A204.1 (cell line): Measurements from ENCODE around the gene GMDS.

Source experiments
- FAIRE-seq: peaks from 2 replicates; lab custom pipeline; 2012; peaks lifted over from hg19 to GRCh38; lab: Jason Lieb, UNC

Gene GMDS

DNA sequence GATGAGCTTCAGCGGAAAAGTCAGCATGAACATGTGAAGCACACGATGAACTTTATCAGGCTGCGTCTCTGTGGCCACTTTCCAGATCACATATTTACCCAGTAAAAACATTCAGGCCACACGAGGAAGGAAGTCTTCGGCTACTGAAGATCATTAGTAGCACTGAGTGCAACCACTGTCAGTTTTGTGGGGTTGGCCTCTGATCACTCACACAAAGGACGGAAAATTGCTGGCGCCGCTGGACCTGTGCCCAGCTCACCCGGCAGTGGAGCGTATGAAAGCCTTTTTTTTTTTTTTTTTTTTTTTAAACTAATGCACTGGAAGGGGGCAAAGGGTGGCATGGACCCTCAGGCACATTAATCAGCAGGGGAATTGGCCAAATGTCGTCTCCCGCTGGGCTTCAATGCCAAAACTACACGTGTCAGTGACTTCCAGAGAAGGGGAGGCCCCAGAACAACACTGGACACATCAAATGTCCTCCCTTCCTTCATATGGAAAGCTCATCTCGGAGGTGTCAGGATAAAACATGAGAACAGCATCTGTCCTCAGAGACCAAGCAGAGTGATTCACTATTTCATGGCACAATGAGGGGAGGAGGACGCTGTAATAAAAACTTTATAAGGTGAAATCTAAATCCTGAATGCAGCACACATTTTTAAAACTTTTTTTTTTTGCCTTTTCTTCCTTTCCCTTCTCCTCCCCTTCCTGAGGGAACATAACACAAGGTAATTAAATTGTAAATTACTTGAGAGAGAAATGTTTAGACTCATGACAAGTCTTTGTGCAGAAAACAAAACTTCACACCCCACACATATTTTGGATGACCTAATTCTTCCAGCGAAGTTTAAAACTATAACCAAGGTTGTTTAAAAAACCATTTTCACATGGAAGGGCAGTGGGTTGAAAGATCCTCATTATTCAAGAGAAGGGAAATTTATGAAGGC is 412.3 kb downstream of the GMDS start:
- no peak for FAIRE-seq

DNA sequence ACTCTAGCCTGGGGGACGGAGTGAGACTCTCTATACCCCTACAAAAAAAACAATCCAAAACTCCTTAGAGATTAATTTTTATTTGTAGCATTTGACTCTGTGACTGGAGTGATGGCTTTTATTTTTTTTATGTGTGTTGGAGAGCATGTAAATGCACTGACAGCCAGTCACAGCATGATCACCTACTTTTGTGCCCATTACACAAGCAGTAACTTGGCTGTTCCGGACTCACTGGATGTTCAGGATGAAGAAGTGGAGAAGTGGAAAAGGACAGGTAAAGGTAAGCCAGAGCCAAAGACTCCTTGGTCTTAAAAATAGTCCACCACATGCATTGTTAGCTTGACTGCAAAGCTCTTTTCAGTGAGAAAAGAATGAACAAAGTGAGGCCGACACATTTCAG is 413.0 kb downstream of the GMDS start:
- FAIRE-seq: no peak

- FAIRE-seq: no peak
These were observed 417.2 kb downstream of the GMDS start for GRCh38 chr6:1827984-1828793.

GRCh38 chr6:1825926-1826325 is 419.5 kb downstream of the GMDS start:
- FAIRE-seq: no peak

- FAIRE-seq: no peak
These were observed 420.1 kb downstream of the GMDS start for GRCh38 chr6:1825277-1825676.

GRCh38 chr6:1821513-1822183 is 423.8 kb downstream of the GMDS start:
- FAIRE-seq: no peak

DNA sequence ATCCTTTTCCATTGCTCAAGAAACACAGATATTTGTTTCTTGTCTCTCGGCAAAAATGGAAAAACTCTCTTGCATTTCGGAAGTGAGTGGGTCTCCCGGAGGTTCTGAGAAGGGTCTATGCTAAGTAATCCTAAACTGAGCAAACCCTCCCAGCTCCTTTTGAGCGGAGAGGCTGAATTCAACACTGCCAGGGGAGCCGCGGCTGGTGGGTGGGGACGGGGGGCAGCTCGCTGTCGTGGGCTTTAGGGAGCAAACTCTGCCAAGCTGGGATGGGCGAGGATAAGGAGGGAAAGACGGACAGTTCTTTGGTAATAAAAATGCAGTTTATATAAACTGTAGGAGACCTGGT is 424.3 kb downstream of the GMDS start:
- no peak for FAIRE-seq

DNA sequence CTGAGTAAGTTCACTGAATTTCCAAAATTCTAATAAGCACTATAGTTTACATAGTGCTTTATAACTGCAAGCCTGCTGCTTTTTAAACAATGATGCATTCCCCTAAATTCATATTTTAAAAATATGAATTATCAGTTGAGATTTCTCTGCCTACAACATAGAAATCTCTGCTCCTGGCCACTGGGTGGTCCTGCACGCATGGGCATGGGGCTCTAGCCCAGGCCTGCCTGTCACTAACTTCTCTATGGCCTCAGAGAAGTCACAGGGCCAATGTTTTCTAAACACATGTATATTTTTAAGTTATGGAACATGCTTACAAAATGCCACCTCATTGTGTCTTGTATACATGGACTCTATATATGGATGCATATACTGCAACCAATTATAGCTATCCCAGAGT is 424.7 kb downstream of the GMDS start:
- FAIRE-seq: no peak

GRCh38 chr6:1820165-1820564 is 425.2 kb downstream of the GMDS start:
- peak; percentile 96 for FAIRE-seq

GRCh38 chr6:1819007-1819406 is 426.4 kb downstream of the GMDS start:
- no peak for FAIRE-seq

DNA sequence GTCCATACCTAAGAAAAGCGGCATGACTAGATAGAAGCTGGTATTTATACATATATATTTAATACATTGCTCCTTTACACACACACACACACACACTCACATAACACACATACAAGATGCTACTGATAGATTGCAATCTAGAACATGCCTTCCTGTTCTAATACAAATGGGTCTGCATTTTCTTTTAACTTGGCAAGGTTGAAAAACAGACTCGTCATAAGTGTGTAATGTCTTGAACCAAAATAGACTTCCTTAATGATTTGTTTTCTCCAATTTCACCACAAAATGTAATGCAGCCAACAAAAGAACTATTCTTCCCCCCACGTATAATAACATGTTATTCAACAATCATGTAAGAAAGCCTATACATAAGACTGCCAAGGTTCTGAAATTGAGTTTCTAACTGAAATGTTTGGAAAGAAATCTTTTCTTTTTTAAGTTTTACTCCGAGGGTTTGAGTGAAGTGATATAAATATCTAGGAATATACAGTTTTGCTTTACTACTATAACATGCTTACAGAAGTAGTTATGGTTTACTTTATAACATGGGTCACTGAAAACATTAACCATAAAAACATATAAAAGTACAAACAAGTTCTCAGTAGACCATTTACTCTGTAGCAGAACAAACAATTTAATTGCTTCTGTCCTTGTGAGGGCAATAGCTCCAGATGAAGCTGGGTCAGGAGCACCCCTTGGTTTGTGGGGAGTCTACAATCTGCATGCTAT is 428.2 kb downstream of the GMDS start:
- peak; percentile 76 for FAIRE-seq

GRCh38 chr6:1815827-1816452 is 429.5 kb downstream of the GMDS start:
- no peak for FAIRE-seq

- no peak for FAIRE-seq
These were observed 431.1 kb downstream of the GMDS start for GRCh38 chr6:1814279-1814678.

- FAIRE-seq: no peak
These were observed 432.9 kb downstream of the GMDS start for GRCh38 chr6:1812487-1812886.

DNA sequence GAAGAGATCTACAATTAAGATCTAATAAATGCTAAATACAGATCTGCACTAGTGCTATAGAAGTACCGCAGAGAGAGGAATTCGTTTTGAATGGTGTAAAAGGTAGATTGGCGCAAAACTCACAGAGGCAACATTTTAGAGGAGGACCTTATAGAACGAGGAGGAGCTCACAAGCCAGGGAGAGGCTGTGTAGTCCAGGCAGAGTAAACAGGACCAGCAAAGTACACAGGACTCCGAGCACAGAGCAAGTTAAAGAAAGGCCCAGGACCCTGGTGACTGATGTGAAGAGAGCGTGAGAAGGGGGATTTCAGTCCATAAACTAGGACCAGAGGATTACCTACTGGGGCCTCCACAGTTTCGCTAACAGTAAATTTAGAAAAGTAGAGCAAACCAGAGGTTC is 433.4 kb downstream of the GMDS start:
- FAIRE-seq: no peak

DNA sequence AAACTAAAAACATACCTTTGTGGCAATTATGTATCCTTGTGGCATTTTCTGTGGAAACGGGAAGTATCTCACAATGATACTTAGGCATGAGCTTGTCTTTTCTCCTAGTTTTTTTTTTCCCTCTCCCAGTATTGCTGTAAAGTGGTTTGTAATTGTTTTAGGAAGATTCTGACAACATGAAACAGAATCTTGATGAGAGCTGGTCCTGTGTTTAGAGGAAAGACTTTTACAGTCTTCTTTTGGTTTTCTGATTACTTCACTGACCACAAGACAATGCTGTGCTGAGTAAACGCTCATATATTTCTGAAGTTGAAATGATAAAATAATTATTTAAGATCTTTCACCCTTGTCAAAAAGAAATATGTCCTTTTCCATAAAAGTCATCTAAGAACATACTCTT is 434.5 kb downstream of the GMDS start:
- FAIRE-seq: no peak

DNA sequence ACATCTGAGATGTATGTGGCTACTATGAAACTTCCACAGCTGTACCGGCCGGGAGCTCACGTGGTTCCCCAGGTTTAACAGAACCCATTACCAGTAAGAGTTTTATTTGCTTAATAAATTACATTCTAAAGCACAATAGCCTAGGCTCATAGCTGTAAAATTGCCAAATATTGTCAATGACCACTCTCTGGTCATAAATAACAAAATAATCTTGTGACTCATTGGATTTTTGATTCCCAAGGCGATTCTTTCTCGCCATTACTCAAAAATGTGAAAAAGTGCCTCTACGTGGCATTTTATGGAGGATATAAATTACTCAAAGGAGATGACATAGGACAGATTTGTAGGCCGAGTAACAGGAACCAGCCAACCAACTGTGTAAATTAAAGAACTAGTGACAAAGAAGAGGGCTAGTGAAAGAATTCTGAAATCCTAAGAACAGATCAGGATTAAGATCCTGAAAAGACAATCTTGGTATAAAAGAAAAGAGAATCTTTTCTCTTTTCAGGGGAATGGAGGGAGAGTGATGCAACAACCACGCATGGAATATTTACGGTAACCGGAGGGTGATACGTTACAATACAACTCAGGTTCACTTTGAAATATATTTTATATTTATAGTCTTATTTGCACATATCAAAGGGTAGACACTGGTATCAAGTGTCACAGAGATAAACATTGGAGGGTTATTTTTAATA is 436.0 kb downstream of the GMDS start:
- no peak for FAIRE-seq

DNA sequence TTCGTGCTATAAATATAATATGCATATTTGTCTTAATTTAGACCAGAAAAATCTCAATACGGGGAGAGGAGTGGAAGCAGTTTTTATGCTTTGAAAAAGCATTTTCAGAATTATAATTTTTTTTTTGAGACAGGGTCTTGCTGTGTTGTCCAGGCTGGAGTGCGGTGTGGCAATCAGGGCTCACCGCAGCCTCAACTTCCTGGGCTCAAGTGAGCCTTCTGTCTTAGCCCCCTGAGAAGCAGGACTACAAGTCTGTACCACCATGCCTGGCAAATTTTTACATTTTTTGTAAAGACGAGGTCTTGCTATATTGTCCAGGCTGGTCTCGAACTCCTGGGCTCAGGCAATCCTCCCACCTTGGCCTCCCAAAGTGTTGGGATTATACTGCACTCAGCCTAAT is 438.5 kb downstream of the GMDS start:
- no peak for FAIRE-seq

DNA sequence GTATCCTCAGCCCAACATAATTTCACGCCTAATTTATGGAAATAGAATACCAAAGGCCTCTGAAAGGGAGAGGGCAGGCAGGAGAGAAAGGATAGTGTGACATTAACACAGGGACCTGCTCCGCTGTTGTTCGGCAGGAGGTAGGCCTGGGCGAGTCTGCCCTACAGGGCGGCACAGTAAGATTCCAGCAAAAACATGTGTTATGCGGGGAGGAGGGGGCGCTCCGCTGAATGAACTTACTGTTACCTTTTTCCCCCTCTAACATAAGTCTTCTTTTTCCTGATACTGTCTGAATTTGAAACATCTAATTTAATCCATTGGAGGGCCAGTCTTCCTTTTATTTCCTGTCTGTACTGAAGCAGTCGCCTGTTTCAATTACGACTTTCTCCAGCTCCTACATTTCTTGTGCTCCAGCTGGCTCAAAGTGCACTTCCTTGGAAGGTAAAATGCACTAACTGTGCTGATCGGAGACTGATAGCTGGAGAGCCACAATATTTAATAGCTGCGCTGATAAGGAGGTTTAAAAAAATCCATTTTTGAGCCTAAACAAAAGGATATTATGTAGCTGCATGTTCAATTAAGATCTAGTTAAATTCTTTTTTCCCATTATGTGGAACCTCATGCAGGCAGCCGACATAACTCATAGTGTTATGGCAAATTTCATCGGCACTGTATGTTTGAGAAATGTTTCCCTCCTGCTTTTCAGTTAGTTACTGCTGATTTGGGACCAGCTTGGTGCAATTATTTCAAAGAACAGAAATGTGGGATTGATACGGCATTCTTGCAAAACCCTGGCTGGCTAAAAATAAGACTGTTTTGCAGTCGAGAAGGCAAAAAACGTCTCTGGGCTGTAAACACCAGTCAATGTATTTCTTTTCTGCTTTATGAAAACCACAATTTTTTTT is 442.7 kb downstream of the GMDS start:
- FAIRE-seq: peak; percentile 96

- no peak for FAIRE-seq
These were observed 444.0 kb downstream of the GMDS start for GRCh38 chr6:1801401-1801800.
